ENCODE results near the gene TTYH3. TPM values are rescaled to one million over a fixed set of nuclear protein-coding genes. Genes with fewer than 3 reads are reported as not detected.

Gene TTYH3
- total RNA-seq, 1 experiment from 2014 or later: 187 TPM

DNA sequence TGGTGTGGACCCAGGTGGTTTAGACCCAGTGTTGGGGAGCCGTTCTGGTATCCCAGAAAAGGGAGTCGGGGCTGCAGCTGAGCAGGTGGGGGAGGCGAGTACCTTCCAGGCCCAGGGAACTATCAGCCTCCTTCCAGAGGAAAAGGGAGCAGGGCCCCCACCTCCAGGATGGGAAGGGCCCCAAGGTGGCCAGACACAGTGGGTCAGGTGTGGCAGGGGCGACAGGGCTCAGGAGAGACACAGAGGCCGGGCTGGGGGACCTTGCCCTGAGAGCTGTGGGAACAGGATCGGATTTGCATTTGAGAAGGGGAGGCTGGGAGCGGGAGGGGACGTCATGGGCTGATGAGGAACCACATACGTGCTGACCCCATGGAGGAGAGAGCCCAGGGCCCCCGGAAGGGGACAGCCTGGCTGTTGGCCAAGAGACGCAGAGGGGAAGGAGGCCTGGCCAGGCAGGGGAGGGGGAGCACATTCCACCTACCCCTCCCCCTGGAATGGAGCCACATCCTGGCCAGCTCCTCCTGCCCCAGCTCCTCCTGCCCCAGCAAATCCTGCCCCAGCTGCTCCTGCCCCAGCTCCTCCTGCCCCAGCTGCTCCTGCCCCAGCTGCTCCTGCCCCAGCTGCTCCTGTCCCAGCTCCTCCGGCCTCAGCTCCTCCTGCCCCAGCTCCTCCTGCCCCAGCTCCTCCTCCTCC, 9.7 kb upstream of the TTYH3 start:
- Mint-ChIP-seq H3K9me3 (ENCODE audit: low read depth, unreplicated experiment) (no peaks in the 10 kb centered on the region), H3K4me1 (ENCODE audit: low read depth, unreplicated experiment) (peaks cover 35% of the 10 kb centered on the region), H3K4me3 (ENCODE audit: low read depth, unreplicated experiment) (no peak overlapping the region), H3K27me3 (ENCODE audit: unreplicated experiment) (peaks cover 34% of the 10 kb centered on the region), H3K36me3 (ENCODE audit: insufficient read depth, unreplicated experiment) (peaks cover 9% of the 10 kb centered on the region), H3K27ac (ENCODE audit: unreplicated experiment) (no peak overlapping the region)
- intact Hi-C loops (cut with micrococcal nuclease; ENCODE audit: unreplicated experiment): no loop called here
- TF ChIP-seq, protein P1, sequence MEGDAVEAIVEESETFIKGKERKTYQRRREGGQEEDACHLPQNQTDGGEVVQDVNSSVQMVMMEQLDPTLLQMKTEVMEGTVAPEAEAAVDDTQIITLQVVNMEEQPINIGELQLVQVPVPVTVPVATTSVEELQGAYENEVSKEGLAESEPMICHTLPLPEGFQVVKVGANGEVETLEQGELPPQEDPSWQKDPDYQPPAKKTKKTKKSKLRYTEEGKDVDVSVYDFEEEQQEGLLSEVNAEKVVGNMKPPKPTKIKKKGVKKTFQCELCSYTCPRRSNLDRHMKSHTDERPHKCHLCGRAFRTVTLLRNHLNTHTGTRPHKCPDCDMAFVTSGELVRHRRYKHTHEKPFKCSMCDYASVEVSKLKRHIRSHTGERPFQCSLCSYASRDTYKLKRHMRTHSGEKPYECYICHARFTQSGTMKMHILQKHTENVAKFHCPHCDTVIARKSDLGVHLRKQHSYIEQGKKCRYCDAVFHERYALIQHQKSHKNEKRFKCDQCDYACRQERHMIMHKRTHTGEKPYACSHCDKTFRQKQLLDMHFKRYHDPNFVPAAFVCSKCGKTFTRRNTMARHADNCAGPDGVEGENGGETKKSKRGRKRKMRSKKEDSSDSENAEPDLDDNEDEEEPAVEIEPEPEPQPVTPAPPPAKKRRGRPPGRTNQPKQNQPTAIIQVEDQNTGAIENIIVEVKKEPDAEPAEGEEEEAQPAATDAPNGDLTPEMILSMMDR (IDR thresholded peaks at IDR 0.05; ENCODE audit: unreplicated experiment): no peak
- CTCF ChIA-PET: interaction anchor here (0.8 to 1.3 kb wide), 5 partner anchors 8 to 87 kb away, joined by 3 to 5 read pairs (median 4); no protein-coding TSS in a partner anchor
- DNase-seq: peak; percentile 34
- BruUV-seq (replicated peaks): no TSS peak

DNA sequence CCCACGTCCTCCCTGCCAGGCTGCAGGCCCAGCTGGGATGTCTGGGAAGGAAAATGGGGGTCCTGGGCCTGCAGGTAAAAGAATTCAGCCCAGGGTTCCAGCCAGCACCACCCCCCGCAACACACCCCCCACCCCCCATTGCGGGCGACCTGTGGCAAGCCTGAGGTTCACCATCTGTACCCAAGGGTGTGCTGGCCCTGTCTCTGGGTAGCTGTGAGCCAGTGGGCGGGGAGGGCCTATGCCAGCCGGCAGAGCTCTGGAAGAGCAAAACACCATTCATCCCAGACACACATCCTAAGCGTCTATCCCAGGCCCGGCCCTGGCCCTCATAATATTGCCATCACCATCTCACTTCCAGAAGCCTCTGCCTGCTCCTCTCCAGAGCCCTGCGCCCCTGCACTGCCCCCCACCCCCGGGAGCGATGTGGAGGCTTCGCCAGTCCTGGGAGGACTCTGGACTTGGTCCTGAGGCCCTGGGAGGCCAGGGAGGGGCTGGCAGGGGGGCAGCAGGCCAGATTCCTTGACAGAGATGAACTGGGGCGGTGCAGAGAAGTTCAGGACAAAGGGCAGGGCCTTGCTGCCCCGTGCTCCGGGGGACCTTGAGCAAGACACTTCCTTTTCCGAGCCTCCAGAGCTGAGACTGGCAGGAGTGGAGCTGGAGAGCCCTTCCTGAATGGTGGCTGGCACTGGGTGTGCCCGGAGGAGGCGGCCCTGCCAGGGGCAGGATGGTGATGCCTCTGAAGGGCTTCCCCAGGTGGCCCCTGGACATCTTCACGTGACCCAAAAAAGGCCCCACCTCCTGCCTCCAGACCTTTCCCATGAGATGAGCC, 8.7 kb upstream of the TTYH3 start:
- Mint-ChIP-seq H3K4me3 (ENCODE audit: low read depth, unreplicated experiment) (no peak overlapping the region), H3K27me3 (ENCODE audit: unreplicated experiment) (peaks cover 24% of the 10 kb centered on the region)
- CTCF ChIA-PET: interaction anchor here (0.6 to 1.0 kb wide), 4 partner anchors 17 to 154 kb away, joined by 3 to 7 read pairs (median 3); no protein-coding TSS in a partner anchor

DNA sequence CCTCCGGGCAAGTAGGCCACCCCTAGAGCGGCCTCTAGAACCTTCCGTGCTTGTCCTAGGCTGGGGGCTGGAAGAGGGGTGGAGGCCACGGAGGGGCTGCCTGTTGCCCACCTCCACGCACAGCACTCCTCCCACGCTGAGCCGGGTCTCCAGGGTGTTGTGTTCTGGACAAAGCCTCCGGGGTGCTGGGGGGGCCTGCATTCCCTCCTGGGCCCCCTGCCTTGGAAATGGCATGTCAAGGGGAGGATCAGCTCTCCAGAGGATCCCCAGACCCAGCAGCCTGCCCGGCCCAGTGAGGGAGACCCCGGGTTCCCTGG, 8.1 kb upstream of the TTYH3 start:
- CTCF ChIA-PET: interaction anchor here (0.6 kb wide), 2 partner anchors 63 to 64 kb away, joined by 5 to 7 read pairs; no protein-coding TSS in a partner anchor
- no peaks in the 10 kb centered on the region for H3K9me3 Mint-ChIP-seq (ENCODE audit: low read depth, unreplicated experiment)
- peaks cover 18% of the 10 kb centered on the region for H3K27me3 Mint-ChIP-seq (ENCODE audit: unreplicated experiment)
- peaks cover 8% of the 10 kb centered on the region for H3K36me3 Mint-ChIP-seq (ENCODE audit: insufficient read depth, unreplicated experiment)
- DNase-seq: no peak
- H3K27ac Mint-ChIP-seq (ENCODE audit: unreplicated experiment): no peak overlapping the region
- peaks cover 34% of the 10 kb centered on the region for H3K4me1 Mint-ChIP-seq (ENCODE audit: low read depth, unreplicated experiment)
- no TSS peak for BruUV-seq (replicated peaks)
- intact Hi-C loops (cut with micrococcal nuclease; ENCODE audit: unreplicated experiment): no loop called here
- TF ChIP-seq, protein P1 (IDR thresholded peaks at IDR 0.05; ENCODE audit: unreplicated experiment): no peak
- H3K4me3 Mint-ChIP-seq (ENCODE audit: low read depth, unreplicated experiment): no peak overlapping the region

More for the DNA sequence above, 8.7 kb upstream of the TTYH3 start:
- Mint-ChIP-seq H3K36me3 (ENCODE audit: insufficient read depth, unreplicated experiment) (peaks cover 6% of the 10 kb centered on the region), H3K4me1 (ENCODE audit: low read depth, unreplicated experiment) (peaks cover 31% of the 10 kb centered on the region), H3K9me3 (ENCODE audit: low read depth, unreplicated experiment) (no peaks in the 10 kb centered on the region), H3K27ac (ENCODE audit: unreplicated experiment) (no peak overlapping the region)
- intact Hi-C loops (cut with micrococcal nuclease; ENCODE audit: unreplicated experiment): no loop called here
- no TSS peak for BruUV-seq (replicated peaks)
- TF ChIP-seq, protein P1 (IDR thresholded peaks at IDR 0.05; ENCODE audit: unreplicated experiment): no peak
- no peak for DNase-seq

DNA sequence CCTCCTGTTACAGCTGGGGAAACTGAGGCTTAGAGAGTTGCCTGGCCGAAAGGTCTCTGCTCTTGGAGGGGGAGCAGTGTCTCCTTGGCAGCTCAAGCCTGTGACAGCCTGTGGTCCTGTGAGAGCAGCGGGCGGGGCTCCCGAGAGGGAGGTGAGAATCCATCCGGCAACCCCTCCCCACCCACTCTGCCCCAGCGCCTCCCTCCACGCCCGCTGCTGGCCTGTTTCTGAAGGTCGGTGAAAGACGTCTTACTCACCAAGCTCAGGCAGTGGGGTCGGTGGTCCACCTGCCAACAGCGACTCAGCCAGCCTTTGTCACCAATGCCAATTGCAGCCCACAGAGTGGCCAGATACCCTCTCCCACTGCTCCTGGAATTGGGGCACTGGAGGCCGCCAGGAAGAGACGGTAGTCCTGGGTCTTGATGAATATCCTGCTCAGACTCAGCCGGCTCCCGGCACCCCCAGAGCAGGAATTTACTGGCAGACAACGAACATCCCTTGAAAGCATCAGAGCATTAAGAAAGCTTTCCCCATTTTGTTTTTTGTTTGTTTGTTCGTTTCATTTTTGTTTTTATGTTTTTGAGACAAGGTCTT, 7.4 kb upstream of the TTYH3 start:
- DNase-seq: no peak
- no peak overlapping the region for H3K27ac Mint-ChIP-seq (ENCODE audit: unreplicated experiment)
- H3K36me3 Mint-ChIP-seq (ENCODE audit: insufficient read depth, unreplicated experiment): peaks cover 10% of the 10 kb centered on the region
- H3K9me3 Mint-ChIP-seq (ENCODE audit: low read depth, unreplicated experiment): no peaks in the 10 kb centered on the region
- intact Hi-C loops (cut with micrococcal nuclease; ENCODE audit: unreplicated experiment): no loop called here
- H3K27me3 Mint-ChIP-seq (ENCODE audit: unreplicated experiment): peaks cover 17% of the 10 kb centered on the region
- H3K4me3 Mint-ChIP-seq (ENCODE audit: low read depth, unreplicated experiment): no peak overlapping the region
- BruUV-seq (replicated peaks): no TSS peak
- H3K4me1 Mint-ChIP-seq (ENCODE audit: low read depth, unreplicated experiment): peaks cover 41% of the 10 kb centered on the region
- TF ChIP-seq, protein P1 (IDR thresholded peaks at IDR 0.05; ENCODE audit: unreplicated experiment): no peak
- CTCF ChIA-PET: interaction anchor here (0.6 kb wide), 1 partner anchor 64 kb away, joined by 5 read pairs; no protein-coding TSS in a partner anchor

Data from Calu3 (cell line).